ENCODE data around the gene PRICKLE2. TPM values are rescaled to one million over a fixed set of nuclear protein-coding genes. Genes with fewer than 3 reads are reported as not detected.

The PRICKLE2 gene
- total and polyA plus RNA-seq, 2 donors (not counting 1 experiment from before 2014, with no cell fraction given) = 14.1 to 29.4 TPM

GRCh38 chr3:64254443-64254842 lies 29.2 kb upstream of the PRICKLE2 start:
- TF ChIP-seq CTCF (conservative IDR thresholded peaks at IDR 0.05 in 1 of 2, IDR thresholded peaks at IDR 0.05 in 1 of 2; ENCODE audit: low read depth in 1 of 2, low read length in 2 of 2) = no peak
- no peak for TF ChIP-seq EZH2 (IDR thresholded peaks at IDR 0.05; ENCODE audit: low read length, missing control alignments)
- Histone ChIP-seq H3K27ac (ENCODE audit: insufficient read depth, low read length) (no peak overlapping the region), H3K4me1 (ENCODE audit: control insufficient read depth, extremely low read depth, insufficient read depth, low read length) (no peaks in the 10 kb centered on the region), H3K36me3 (ENCODE audit: control insufficient read depth, insufficient read depth, low read length) (no peaks in the 10 kb centered on the region), H3K4me3 (replicated peaks in 1 of 4; ENCODE audit: control extremely low read depth in 1 of 4, insufficient read depth in 1 of 4, low read depth in 3 of 4, low read length in 4 of 4) (no peak overlapping the region), H3K9me3 (ENCODE audit: control insufficient read depth, insufficient read depth, low read depth, low read length) (no peaks in the 10 kb centered on the region), H3K27me3 (ENCODE audit: control insufficient read depth, insufficient read depth, low read length) (no peaks in the 10 kb centered on the region), H2AFZ (ENCODE audit: low read length) (no peak overlapping the region), H3K9ac (ENCODE audit: insufficient read depth, low read length) (no peak overlapping the region), H4K20me1 (ENCODE audit: control insufficient read depth, extremely low read depth, insufficient read depth, low read length) (no peaks in the 10 kb centered on the region), H3K4me2 (ENCODE audit: extremely low read depth, insufficient read depth, low read length) (no peak overlapping the region), H3K79me2 (ENCODE audit: control insufficient read depth, insufficient read depth, low read length) (peaks cover 14% of the 10 kb centered on the region)
- no peak for DNase-seq (ENCODE audit: low read depth in 2 of 2)

GRCh38 chr3:64253689-64254088 lies 28.4 kb upstream of the PRICKLE2 start:
- H3K9ac ChIP-seq (ENCODE audit: insufficient read depth, low read length) = no peak overlapping the region
- H3K27ac ChIP-seq (ENCODE audit: insufficient read depth, low read length) = no peak overlapping the region
- H3K36me3 ChIP-seq (ENCODE audit: control insufficient read depth, insufficient read depth, low read length) = no peaks in the 10 kb centered on the region
- H4K20me1 ChIP-seq (ENCODE audit: control insufficient read depth, extremely low read depth, insufficient read depth, low read length) = no peaks in the 10 kb centered on the region
- TF ChIP-seq CTCF (conservative IDR thresholded peaks at IDR 0.05 in 1 of 2, IDR thresholded peaks at IDR 0.05 in 1 of 2; ENCODE audit: low read depth in 1 of 2, low read length in 2 of 2) (no peak), EZH2 (IDR thresholded peaks at IDR 0.05; ENCODE audit: low read length, missing control alignments) (no peak)
- H3K4me1 ChIP-seq (ENCODE audit: control insufficient read depth, extremely low read depth, insufficient read depth, low read length) = no peaks in the 10 kb centered on the region
- H3K79me2 ChIP-seq (ENCODE audit: control insufficient read depth, insufficient read depth, low read length) = peaks cover 14% of the 10 kb centered on the region
- H3K4me2 ChIP-seq (ENCODE audit: extremely low read depth, insufficient read depth, low read length) = no peak overlapping the region
- H3K4me3 ChIP-seq (replicated peaks in 1 of 4; ENCODE audit: control extremely low read depth in 1 of 4, insufficient read depth in 1 of 4, low read depth in 3 of 4, low read length in 4 of 4) = no peak overlapping the region
- H3K9me3 ChIP-seq (ENCODE audit: control insufficient read depth, insufficient read depth, low read depth, low read length) = no peaks in the 10 kb centered on the region
- no peak overlapping the region for H2AFZ ChIP-seq (ENCODE audit: low read length)
- DNase-seq (ENCODE audit: low read depth in 2 of 2) = no peak
- no peaks in the 10 kb centered on the region for H3K27me3 ChIP-seq (ENCODE audit: control insufficient read depth, insufficient read depth, low read length)

- H2AFZ ChIP-seq (ENCODE audit: low read length) = no peak overlapping the region
- H4K20me1 ChIP-seq (ENCODE audit: control insufficient read depth, extremely low read depth, insufficient read depth, low read length) = no peaks in the 10 kb centered on the region
- H3K79me2 ChIP-seq (ENCODE audit: control insufficient read depth, insufficient read depth, low read length) = peaks cover 6% of the 10 kb centered on the region
- no peaks in the 10 kb centered on the region for H3K36me3 ChIP-seq (ENCODE audit: control insufficient read depth, insufficient read depth, low read length)
- H3K27ac ChIP-seq (ENCODE audit: insufficient read depth, low read length) = no peak overlapping the region
- no peak overlapping the region for H3K9ac ChIP-seq (ENCODE audit: insufficient read depth, low read length)
- no peak overlapping the region for H3K4me3 ChIP-seq (replicated peaks in 1 of 4; ENCODE audit: control extremely low read depth in 1 of 4, insufficient read depth in 1 of 4, low read depth in 3 of 4, low read length in 4 of 4)
- no peaks in the 10 kb centered on the region for H3K4me1 ChIP-seq (ENCODE audit: control insufficient read depth, extremely low read depth, insufficient read depth, low read length)
- no peaks in the 10 kb centered on the region for H3K27me3 ChIP-seq (ENCODE audit: control insufficient read depth, insufficient read depth, low read length)
- H3K9me3 ChIP-seq (ENCODE audit: control insufficient read depth, insufficient read depth, low read depth, low read length) = no peaks in the 10 kb centered on the region
- TF ChIP-seq CTCF (conservative IDR thresholded peaks at IDR 0.05 in 1 of 2, IDR thresholded peaks at IDR 0.05 in 1 of 2; ENCODE audit: low read depth in 1 of 2, low read length in 2 of 2) (no peak), EZH2 (IDR thresholded peaks at IDR 0.05; ENCODE audit: low read length, missing control alignments) (no peak)
- no peak for DNase-seq (ENCODE audit: low read depth in 2 of 2)
- no peak overlapping the region for H3K4me2 ChIP-seq (ENCODE audit: extremely low read depth, insufficient read depth, low read length)
Observed at GRCh38 chr3:64251019-64251418, 25.8 kb upstream of the PRICKLE2 start.
